Pancreas (tissue), 10 donors: ENCODE measurements around the gene SLC38A1. TPM values are rescaled to one million over a fixed set of nuclear protein-coding genes. Genes with fewer than 3 reads are reported as not detected.
A peak's percentile ranks its signal among the peaks of the same experiment; 100 is the strongest.

Experiments used
- ATAC-seq, 4 donors: fragments of 200-7000 bp; cut with Tn5 transposase; one replicate each; pipeline versions ENCODE4 v1.8.0 to v1.9.1; 2020; ENCODE audit warnings: mild to moderate bottlenecking in 4 of 4, moderate library complexity in 4 of 4
- DNase-seq, 6 donors: peaks; one replicate each; pipeline ENCODE4 v3.0.0-alpha.2; 2020
- FAIRE-seq: peaks from 2 replicates; lab custom pipeline; 2012; peaks lifted over from hg19 to GRCh38; lab: Jason Lieb, UNC
- H3K27ac ChIP-seq, 4 donors: fragments of 200-600 bp; sonication (generic); 1 replicate in 3 of 4; 2 replicates in 1 of 4; pipeline versions ENCODE4 v1.5.0 to v1.8.0; 2020
- H3K27me3 ChIP-seq, 4 donors: fragments of 200-600 bp; one replicate each; pipeline ENCODE4 v1.8.0; 2021
- H3K36me3 ChIP-seq, 3 donors: fragments of 200-600 bp; sonication (generic) in 1 of 3; one replicate each; pipeline versions ENCODE4 v1.5.0 to v1.8.0; 2020 to 2021
- H3K4me1 ChIP-seq, 3 donors: fragments of 200-600 bp; one replicate each; pipeline ENCODE4 v1.8.0; 2021
- H3K4me3 ChIP-seq, 4 donors: fragments of 200-600 bp; sonication (generic) in 2 of 4; one replicate each; pipeline versions ENCODE4 v1.5.0 to v1.8.0; 2020 to 2021
- H3K9me3 ChIP-seq, 4 donors: fragments of 200-600 bp; one replicate each; pipeline ENCODE4 v1.8.0; 2021
- CTCF ChIP-seq, 4 donors: fragments of 200-600 bp; sonication (generic) in 3 of 4; IDR thresholded peaks; one replicate each; pipeline versions ENCODE4 v1.5.0 to v1.8.0; 2021; ENCODE audit warnings: antibody characterized with exemption in 4 of 4
- WGBS, 2 donors: extraction: QIAGEN DNeasy Blood & Tissue Kit; methylation state at CpG; one replicate each; pipeline ENCODE4 v1.1.7; 2013; 5-methylcytosine and 5-hydroxymethylcytosine counted together
- intact Hi-C, 3 donors: fragments of 100-400 bp; cut with DNase I; formaldehyde crosslinking; loops; one replicate each; pipeline versions ENCODE4 v1.11.1 to v1.14.2; 2022
- polyA plus RNA-seq, 2 donors: library from polyadenylated mRNA; stranded (reverse); fragments of 200-250 nt; gene quantifications; one replicate each; pipeline ENCODE4 v1.2.3, GENCODE V29; 2013
- total RNA-seq, 6 donors: library from RNA; stranded (reverse); fragmentation: NEBNext Ultra II Directional in 4 of 6; extraction: Animal tissue kit (Norgen Biotek cat#: 25700) in 4 of 6; gene quantifications; one replicate each; pipeline versions ENCODE4 v1.2.1 to v1.2.4, GENCODE V29; 2021 to 2023
- donor health status: healthy with polysubstance abuse.
- donor health status: DM: no; HTN: no; CAD: no; lungs with moderate emphysema.
- donor health status: DM: no; HTN: no; CAD: no.
- donor health status: control.
- donor health status: control.
- donor health status: Bipolar disorder and iron deficiency.
- donor health status: DM: yes; HTN: yes; CAD: no.
- donor health status: DM: no; HTN: no; CAD: no.
- donor health status: DM: no; HTN: no; CAD: no.
- donor health status: DM: yes; HTN: yes; CAD: no.

The SLC38A1 gene
- total RNA-seq (10 to 100 TPM; 19.8 to 78.8 (median 28.6) TPM), polyA plus RNA-seq (1 to 10 TPM; 5.7 to 6.7 TPM)

- Histone ChIP-seq H3K27ac (peak within 1 kb of the TSS; percentile 80 to 86 (median 85)), H3K36me3 (no peaks in the 10 kb centered on the region)
- intact Hi-C loops = no loop called here
Observed at GRCh38 chr12:46268583-46269428, at the start of gene SLC38A1. Gene SLC38A1 (minus strand): TSS chr12:46269043. CDS start chr12:46239800, 29,243 bp downstream.

GRCh38 chr12:46318037-46318436 is 49.2 kb upstream of the SLC38A1 start:
- no peak for DNase-seq
- Histone ChIP-seq H3K27ac (no peak overlapping the region), H3K36me3 (no peaks in the 10 kb centered on the region), H3K27me3 (no peaks in the 10 kb centered on the region), H3K4me1 (no peaks in the 10 kb centered on the region), H3K9me3 (no peaks in the 10 kb centered on the region), H3K4me3 (no peak overlapping the region)
- no peak for FAIRE-seq
- TF ChIP-seq CTCF (IDR thresholded peaks at IDR 0.05) = no peak
- intact Hi-C loops = no loop called here
- no peak for ATAC-seq
- 54 to 62% methylated on average over 5 of the region's 5 CpGs for WGBS, 2 donors

More at GRCh38 chr12:46268583-46269428, at the start of gene SLC38A1:
- DNase-seq (peak; percentile 83 to 95 (median 90)), FAIRE-seq (no peak), ATAC-seq (peak; percentile 78 to 86 (median 84))
- Histone ChIP-seq H3K4me1 (peaks cover 0 to 8% (median 0%) of the 10 kb centered on the region in 3 donors), H3K27me3 (no peaks in the 10 kb centered on the region), H3K9me3 (no peaks in the 10 kb centered on the region), H3K4me3 (peak within 1 kb of the TSS; percentile 52 to 85 (median 65))
- 0 to 1% methylated on average over 46 to 73 of the region's 73 CpGs for WGBS, 2 donors
- TF ChIP-seq CTCF (IDR thresholded peaks at IDR 0.05) = no peak

GRCh38 chr12:46304070-46304469 is 35.2 kb upstream of the SLC38A1 start:
- FAIRE-seq (no peak), ATAC-seq (no peak), DNase-seq (no peak)
- intact Hi-C loops = no loop called here
- Histone ChIP-seq H3K36me3 (no peaks in the 10 kb centered on the region), H3K4me1 (no peaks in the 10 kb centered on the region), H3K9me3 (no peaks in the 10 kb centered on the region), H3K27me3 (no peaks in the 10 kb centered on the region), H3K4me3 (no peak overlapping the region), H3K27ac (no peak overlapping the region)
- no peak for TF ChIP-seq CTCF (IDR thresholded peaks at IDR 0.05)
- 45 to 49% methylated on average over 3 of the region's 3 CpGs for WGBS, 2 donors

GRCh38 chr12:46303039-46303666 is 34.3 kb upstream of the SLC38A1 start:
- H3K27me3 ChIP-seq = no peaks in the 10 kb centered on the region
- WGBS, 2 donors = 52 to 63% methylated on average over 5 of the region's 5 CpGs
- no peaks in the 10 kb centered on the region for H3K9me3 ChIP-seq
- TF ChIP-seq CTCF (IDR thresholded peaks at IDR 0.05) = peak; percentile 56 to 80 (median 67)
- ATAC-seq = peak; percentile 86 to 95 (median 88)
- no peak for FAIRE-seq
- no peak overlapping the region for H3K27ac ChIP-seq
- no peaks in the 10 kb centered on the region for H3K36me3 ChIP-seq
- H3K4me1 ChIP-seq = no peaks in the 10 kb centered on the region
- peak in 4 of 6 donors; percentile 33 to 61 (median 39) for DNase-seq
- H3K4me3 ChIP-seq = no peak overlapping the region
- intact Hi-C loops = no loop called here
